Parathyroid adenoma (tissue), 2 donors: ENCODE measurements around the gene CEP44.

Source experiments
- H2AFZ ChIP-seq: fragments of 300-600 bp; sonication (generic); one replicate; pipeline ENCODE4 v1.7.0; 2017; ENCODE audit warnings: antibody characterized with exemption, mild to moderate bottlenecking
- H3K27ac ChIP-seq: fragments of 300-600 bp; sonication (generic); one replicate; pipeline ENCODE4 v1.7.0; 2017
- H3K27me3 ChIP-seq: fragments of 300-600 bp; sonication (generic); one replicate; pipeline ENCODE4 v1.7.0; 2017; ENCODE audit warnings: low read length; ENCODE audit not compliant: control insufficient read depth, insufficient read depth
- H3K36me3 ChIP-seq: fragments of 300-600 bp; sonication (generic); one replicate; pipeline ENCODE4 v1.7.0; 2017; ENCODE audit warnings: low read length; ENCODE audit not compliant: control insufficient read depth, insufficient read depth
- H3K4me1 ChIP-seq: fragments of 300-600 bp; sonication (generic); one replicate; pipeline ENCODE4 v1.7.0; 2017; ENCODE audit warnings: control low read depth
- H3K4me2 ChIP-seq: fragments of 300-600 bp; sonication (generic); one replicate; pipeline ENCODE4 v1.7.0; 2017; ENCODE audit warnings: low read length
- H3K4me3 ChIP-seq: fragments of 300-600 bp; sonication (generic); one replicate; pipeline ENCODE4 v1.7.0; 2017; ENCODE audit warnings: low read depth, low read length
- H3K79me2 ChIP-seq: fragments of 300-600 bp; sonication (generic); one replicate; pipeline ENCODE4 v1.7.0; 2017; ENCODE audit warnings: control low read depth
- H3K9ac ChIP-seq: fragments of 300-600 bp; sonication (generic); one replicate; pipeline ENCODE4 v1.7.0; 2017; ENCODE audit warnings: mild to moderate bottlenecking
- H3K9me3 ChIP-seq: fragments of 300-600 bp; sonication (generic); one replicate; pipeline ENCODE4 v1.7.0; 2017; ENCODE audit warnings: low read length; ENCODE audit not compliant: control insufficient read depth
- TF ChIP-seq, protein P1 (sequence below): fragments of 300-600 bp; sonication (generic); IDR thresholded peaks from one replicate; pipeline ENCODE4 v1.7.0; 2017; ENCODE audit warnings: antibody characterized with exemption, mild to moderate bottlenecking
- donor health status: primary hyperparathyroidism.

The CEP44 gene

DNA sequence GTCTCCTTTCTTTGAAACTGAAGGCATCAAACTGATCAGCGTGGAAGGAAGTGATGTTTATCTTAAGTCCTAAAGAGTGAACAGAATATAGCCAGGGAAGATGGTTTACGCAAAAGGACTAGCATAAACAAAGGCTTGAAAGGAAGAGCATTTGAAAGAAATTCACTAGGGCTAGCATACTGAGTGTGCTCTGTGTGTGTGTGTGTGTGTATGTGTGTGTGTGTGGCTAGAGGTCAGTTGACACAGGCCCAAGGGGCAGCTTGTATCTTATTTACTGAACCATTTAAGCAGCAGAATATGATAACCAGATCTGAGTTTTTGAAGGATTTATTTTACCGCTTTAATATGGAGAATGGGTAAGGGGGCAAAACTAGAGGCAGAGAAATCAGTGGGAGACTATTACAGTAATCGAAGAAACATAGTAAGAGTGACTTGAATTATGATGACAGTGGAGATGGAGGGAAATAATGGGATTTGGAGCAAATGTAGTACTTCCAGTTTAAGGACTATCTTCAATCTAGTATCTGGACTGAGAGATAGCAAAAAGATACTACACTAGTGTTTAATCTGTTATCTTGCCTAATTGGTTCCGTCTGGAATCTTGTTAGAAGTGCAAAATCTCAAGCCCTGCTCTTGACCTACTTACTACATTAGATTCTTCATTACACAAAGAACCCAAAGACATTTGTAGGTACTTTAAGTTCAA is 36.9 kb downstream of the CEP44 start:
- TF ChIP-seq, protein P1, sequence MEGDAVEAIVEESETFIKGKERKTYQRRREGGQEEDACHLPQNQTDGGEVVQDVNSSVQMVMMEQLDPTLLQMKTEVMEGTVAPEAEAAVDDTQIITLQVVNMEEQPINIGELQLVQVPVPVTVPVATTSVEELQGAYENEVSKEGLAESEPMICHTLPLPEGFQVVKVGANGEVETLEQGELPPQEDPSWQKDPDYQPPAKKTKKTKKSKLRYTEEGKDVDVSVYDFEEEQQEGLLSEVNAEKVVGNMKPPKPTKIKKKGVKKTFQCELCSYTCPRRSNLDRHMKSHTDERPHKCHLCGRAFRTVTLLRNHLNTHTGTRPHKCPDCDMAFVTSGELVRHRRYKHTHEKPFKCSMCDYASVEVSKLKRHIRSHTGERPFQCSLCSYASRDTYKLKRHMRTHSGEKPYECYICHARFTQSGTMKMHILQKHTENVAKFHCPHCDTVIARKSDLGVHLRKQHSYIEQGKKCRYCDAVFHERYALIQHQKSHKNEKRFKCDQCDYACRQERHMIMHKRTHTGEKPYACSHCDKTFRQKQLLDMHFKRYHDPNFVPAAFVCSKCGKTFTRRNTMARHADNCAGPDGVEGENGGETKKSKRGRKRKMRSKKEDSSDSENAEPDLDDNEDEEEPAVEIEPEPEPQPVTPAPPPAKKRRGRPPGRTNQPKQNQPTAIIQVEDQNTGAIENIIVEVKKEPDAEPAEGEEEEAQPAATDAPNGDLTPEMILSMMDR, result no peak
- H3K27ac ChIP-seq, result no peak overlapping the region
- H3K4me1 ChIP-seq, result no peaks in the 10 kb centered on the region
- H3K27me3 ChIP-seq, result no peaks in the 10 kb centered on the region
- no peak overlapping the region for H3K4me2 ChIP-seq
- H2AFZ ChIP-seq, result no peak overlapping the region
- no peak overlapping the region for H3K4me3 ChIP-seq
- no peak overlapping the region for H3K9ac ChIP-seq
- H3K36me3 ChIP-seq, result no peaks in the 10 kb centered on the region
- H3K79me2 ChIP-seq, result no peaks in the 10 kb centered on the region
- no peaks in the 10 kb centered on the region for H3K9me3 ChIP-seq

DNA sequence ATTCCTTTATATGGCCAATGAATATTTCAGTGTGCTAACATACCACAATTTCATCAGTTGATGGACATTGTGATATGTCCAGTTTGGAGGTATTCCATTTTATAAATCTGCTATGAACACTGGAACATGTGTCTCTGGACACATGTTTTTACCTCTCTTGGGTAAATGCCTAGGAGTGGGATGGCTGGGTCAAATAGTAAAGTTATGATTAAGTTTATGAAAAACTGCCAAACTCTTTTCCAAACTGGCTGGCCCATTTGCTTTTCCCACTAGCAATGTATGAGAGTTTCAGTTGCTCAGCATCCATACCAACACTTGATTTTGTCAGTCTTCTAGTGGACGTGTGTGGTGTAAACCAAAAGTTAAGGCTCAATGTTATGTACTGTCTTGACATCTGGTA is 40.5 kb downstream of the CEP44 start:
- no peak overlapping the region for H2AFZ ChIP-seq
- H3K36me3 ChIP-seq, result no peaks in the 10 kb centered on the region
- no peak overlapping the region for H3K27ac ChIP-seq
- no peak overlapping the region for H3K9ac ChIP-seq
- TF ChIP-seq, protein P1, result no peak
- H3K9me3 ChIP-seq, result no peaks in the 10 kb centered on the region
- no peak overlapping the region for H3K4me2 ChIP-seq
- H3K79me2 ChIP-seq, result no peaks in the 10 kb centered on the region
- H3K4me3 ChIP-seq, result no peak overlapping the region
- H3K4me1 ChIP-seq, result no peaks in the 10 kb centered on the region
- no peaks in the 10 kb centered on the region for H3K27me3 ChIP-seq

DNA sequence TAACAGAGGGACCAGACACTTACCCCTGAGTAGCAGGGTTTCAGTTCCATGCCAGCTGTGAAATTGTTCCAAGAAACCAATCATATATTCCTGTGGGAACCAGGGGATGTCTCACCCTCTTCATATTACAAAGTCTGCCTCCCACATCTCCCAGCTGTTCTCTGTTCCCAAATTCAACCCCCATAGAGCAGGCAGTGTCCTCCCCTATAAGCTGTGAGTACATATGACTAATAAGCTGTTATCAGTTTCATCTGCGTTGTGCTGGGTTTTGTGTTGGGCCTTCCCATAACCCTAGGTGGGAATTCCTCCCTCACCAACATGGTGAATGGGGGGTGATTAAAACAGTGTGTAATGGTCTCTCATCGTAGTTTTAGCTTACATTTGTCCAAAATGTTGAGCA is 41.0 kb downstream of the CEP44 start:
- H3K79me2 ChIP-seq, result no peaks in the 10 kb centered on the region

DNA sequence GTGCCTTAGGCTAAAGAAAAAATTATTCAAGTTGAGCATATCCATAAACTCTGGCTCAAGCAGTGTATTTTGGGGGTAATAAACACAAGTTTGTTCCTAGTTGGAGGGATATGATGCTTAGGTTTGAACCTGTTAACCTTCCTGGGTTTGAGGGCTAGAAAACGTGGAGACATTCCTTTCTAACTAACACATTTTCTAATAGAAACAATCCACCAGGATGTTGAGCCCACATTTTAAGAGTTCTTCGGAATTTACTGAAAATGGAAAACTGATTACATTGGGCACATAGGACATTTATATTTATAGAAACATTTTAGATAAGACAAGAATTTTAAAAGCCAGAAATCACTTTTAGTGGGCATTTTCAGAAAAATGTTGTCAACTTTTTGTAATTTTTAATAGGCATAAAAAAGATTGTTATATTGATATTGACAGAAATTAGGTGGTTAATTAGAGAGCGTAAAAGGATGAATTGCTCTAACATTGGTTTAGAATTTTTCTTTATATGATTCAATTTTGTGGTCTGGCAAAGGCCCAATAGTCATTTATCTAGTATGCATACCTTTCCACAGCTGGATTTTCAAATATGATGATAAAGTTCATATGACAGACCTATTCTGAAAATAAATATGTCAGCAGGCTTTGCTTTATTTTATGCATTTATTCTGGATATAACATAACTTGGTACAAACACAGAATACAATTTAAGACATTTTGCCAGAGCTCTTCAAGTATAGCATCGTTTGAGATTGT is 49.2 kb downstream of the CEP44 start:
- TF ChIP-seq, protein P1, result no peak
- Histone ChIP-seq H3K9me3 (no peaks in the 10 kb centered on the region), H3K27me3 (no peaks in the 10 kb centered on the region), H3K4me3 (no peak overlapping the region), H3K9ac (no peak overlapping the region), H3K27ac (no peak overlapping the region), H3K4me1 (no peaks in the 10 kb centered on the region), H3K79me2 (no peaks in the 10 kb centered on the region), H3K36me3 (no peaks in the 10 kb centered on the region), H2AFZ (no peak overlapping the region), H3K4me2 (no peak overlapping the region)

More for the DNA sequence above, 41.0 kb downstream of the CEP44 start:
- Histone ChIP-seq H3K4me3 (no peak overlapping the region), H3K4me2 (no peak overlapping the region), H3K27ac (no peak overlapping the region), H3K36me3 (no peaks in the 10 kb centered on the region), H2AFZ (no peak overlapping the region), H3K9ac (no peak overlapping the region), H3K4me1 (no peaks in the 10 kb centered on the region), H3K27me3 (no peaks in the 10 kb centered on the region), H3K9me3 (no peaks in the 10 kb centered on the region)
- TF ChIP-seq, protein P1, result no peak
